Right lobe of liver (tissue), 6 donors: ENCODE data around the gene C2CD3. TPM values are rescaled to one million over a fixed set of nuclear protein-coding genes. Genes with fewer than 3 reads are reported as not detected.

Experiments used
- ATAC-seq, 4 donors: fragments of 200-7000 bp; cut with Tn5 transposase; one replicate each; pipeline ENCODE4 v1.9.1; 2020; ENCODE audit warnings: mild to moderate bottlenecking in 4 of 4, moderate library complexity in 4 of 4
- DNase-seq, 3 donors: peaks; one replicate each; pipeline ENCODE4 v3.0.0-alpha.2; 2020
- H3K27ac ChIP-seq, 3 donors: fragments of 200-600 bp; one replicate each; pipeline ENCODE4 v1.8.0; 2022
- H3K27me3 ChIP-seq, 2 donors: fragments of 200-600 bp; one replicate each; pipeline ENCODE4 v1.8.0; 2022
- H3K36me3 ChIP-seq, 4 donors: fragments of 200-600 bp; sonication (generic) in 1 of 4; one replicate each; pipeline versions ENCODE4 v1.5.1 to v1.8.0; 2017 to 2022; ENCODE audit warnings: control low read depth in 1 of 4
- H3K4me1 ChIP-seq, 4 donors: fragments of 200-600 bp; sonication (generic) in 1 of 4; one replicate each; pipeline versions ENCODE4 v1.5.1 to v1.8.0; 2017 to 2022; ENCODE audit warnings: control low read depth in 1 of 4
- H3K4me3 ChIP-seq, 3 donors: fragments of 200-600 bp; one replicate each; pipeline ENCODE4 v1.8.0; 2022
- H3K9me3 ChIP-seq, 4 donors: fragments of 200-600 bp; sonication (generic) in 1 of 4; one replicate each; pipeline versions ENCODE4 v1.5.1 to v1.8.0; 2017 to 2022; ENCODE audit warnings: control low read depth in 1 of 4
- CTCF ChIP-seq, 4 donors: fragments of 200-600 bp in 3 of 4; fragments of 450-650 bp in 1 of 4; IDR thresholded peaks; one replicate each; pipeline versions ENCODE4 v1.5.1 to v1.8.0; 2016 to 2022; ENCODE audit warnings: antibody characterized with exemption in 4 of 4, mild to moderate bottlenecking in 2 of 4
- POLR2A ChIP-seq: fragments of 450-650 bp; IDR thresholded peaks from one replicate; pipeline ENCODE4 v1.6.1; 2017; ENCODE audit warnings: antibody characterized with exemption, mild to moderate bottlenecking
- WGBS: methylation state at CpG from one replicate; pipeline ENCODE4 v1.1.6; 2018; ENCODE audit warnings: low coverage, low lambda C conversion rate; ENCODE audit not compliant: insufficient coverage; ENCODE audit errors: missing lambda C conversion rate; 5-methylcytosine and 5-hydroxymethylcytosine counted together
- intact Hi-C, 2 donors: fragments of 100-400 bp; cut with DNase I; formaldehyde crosslinking; loops; one replicate each; pipeline versions ENCODE4 v1.11.2 to v1.14.1; 2022
- small RNA-seq, 2 experiments: library from RNA; depleted of rRNA; stranded (forward); fragments of <200 nt; gene quantifications; one replicate each; pipeline ENCODE3, GENCODE V24; 2016
- total RNA-seq, 6 experiments: library from RNA; depleted of rRNA in 2 of 6; stranded (reverse); fragments of >200 nt in 2 of 6; fragmentation: NEBNext Ultra II Directional in 3 of 6; extraction: Animal tissue kit (Norgen Biotek cat#: 25700) in 3 of 6; gene quantifications; one replicate each; pipeline versions ENCODE4 v1.1.0 to v1.2.4, GENCODE V29; 2016 to 2023
- donor health status: DM: no; HTN: yes; CAD: no.
- donor health status: DM: no; HTN: no; CAD: no.
- donor health status: DM: no; HTN: no; CAD: no.
- donor health status: DM: no; HTN: yes; CAD: no.
- donor health status: DM: no; HTN: yes; CAD: no.

The C2CD3 gene
- total RNA-seq, 6 experiments from 2014 or later, result 4.8 to 9.6 (median 7.4) TPM

GRCh38 chr11:73968356-73968966, 202.3 kb downstream of the C2CD3 start:
- Histone ChIP-seq H3K9me3 (no peaks in the 10 kb centered on the region), H3K4me1 (no peaks in the 10 kb centered on the region), H3K4me3 (no peak overlapping the region), H3K36me3 (no peaks in the 10 kb centered on the region), H3K27ac (no peak overlapping the region), H3K27me3 (no peaks in the 10 kb centered on the region)
- peak in 1 of 3 donors; percentile 7 for DNase-seq
- 90% methylated on average over 9 of the region's 15 CpGs for WGBS
- intact Hi-C loops, result no loop called here
- no peak for ATAC-seq
- TF ChIP-seq POLR2A (no peak), CTCF (IDR thresholded peaks at IDR 0.05) (no peak)

GRCh38 chr11:73965764-73966121, 205.1 kb downstream of the C2CD3 start:
- no peak overlapping the region for H3K27ac ChIP-seq
- ATAC-seq (no peak), DNase-seq (no peak)
- WGBS, result 14% methylated on average over 1 of the region's 2 CpGs
- H3K36me3 ChIP-seq, result no peaks in the 10 kb centered on the region
- no peak overlapping the region for H3K4me3 ChIP-seq
- intact Hi-C loops, result no loop called here
- H3K27me3 ChIP-seq, result no peaks in the 10 kb centered on the region
- TF ChIP-seq POLR2A (no peak), CTCF (IDR thresholded peaks at IDR 0.05) (no peak)
- no peaks in the 10 kb centered on the region for H3K4me1 ChIP-seq
- H3K9me3 ChIP-seq, result no peaks in the 10 kb centered on the region

DNA sequence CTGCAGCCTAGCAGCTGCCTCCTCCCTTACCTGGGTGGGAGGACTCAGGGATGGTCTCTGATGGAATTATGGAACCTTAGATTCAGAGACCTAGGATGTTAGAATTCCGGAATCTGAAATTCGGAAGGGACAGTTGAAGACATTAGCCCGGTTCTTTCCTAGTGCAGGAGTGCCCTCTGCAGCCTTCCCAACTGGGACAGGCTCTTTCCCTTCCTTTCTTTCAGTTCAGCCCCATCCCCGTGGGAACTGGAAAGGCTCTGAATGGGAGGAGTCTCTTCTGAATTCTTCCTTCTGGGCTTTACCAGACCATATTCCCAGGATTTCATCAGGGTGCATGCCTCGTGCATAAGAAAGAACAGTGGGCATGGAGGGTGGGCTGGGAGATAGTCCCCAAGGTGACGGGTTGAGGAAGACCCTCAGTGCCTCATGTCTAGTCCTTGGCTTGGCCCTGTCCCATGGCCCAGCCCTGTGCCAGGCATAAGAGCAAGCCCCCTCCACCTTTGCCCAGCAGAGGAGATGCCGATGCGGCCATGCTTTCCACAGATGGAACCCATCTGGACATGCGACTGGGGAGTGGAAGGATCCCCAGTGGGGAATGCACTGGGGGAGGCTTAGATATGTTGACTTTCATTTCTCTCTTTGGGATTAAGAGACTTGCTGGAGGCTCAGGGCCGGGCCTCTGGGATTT, 205.6 kb downstream of the C2CD3 start:
- WGBS, result 80% methylated on average over 6 of the region's 10 CpGs
- DNase-seq (peak in 1 of 3 donors; percentile 46), ATAC-seq (no peak)

DNA sequence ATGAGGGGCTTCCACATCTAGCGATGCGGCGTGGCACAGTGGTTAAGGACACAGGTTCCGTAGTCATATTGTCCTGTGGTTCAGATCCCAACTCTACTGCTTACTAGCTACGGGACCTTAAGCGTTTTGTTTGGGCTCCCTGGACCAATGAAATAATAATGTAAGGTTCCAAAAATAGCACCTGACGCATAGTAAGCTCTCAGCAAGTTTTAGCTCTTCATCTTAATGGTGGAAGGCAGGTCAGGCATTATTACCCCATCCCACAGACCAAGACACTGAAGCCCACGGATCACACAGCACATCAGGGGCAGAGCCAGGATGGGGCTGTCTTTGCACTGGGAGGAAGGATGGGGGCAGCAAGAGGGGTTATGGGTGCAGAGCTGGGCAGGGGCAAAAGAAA, 206.9 kb downstream of the C2CD3 start:
- DNase-seq, result peak in 1 of 3 donors; percentile 12
- H3K36me3 ChIP-seq, result no peaks in the 10 kb centered on the region
- no peaks in the 10 kb centered on the region for H3K9me3 ChIP-seq
- H3K4me1 ChIP-seq, result no peaks in the 10 kb centered on the region
- no peak for ATAC-seq
- TF ChIP-seq CTCF (IDR thresholded peaks at IDR 0.05) (no peak), POLR2A (no peak)
- WGBS, result 63% methylated on average over 7 of the region's 8 CpGs
- H3K4me3 ChIP-seq, result no peak overlapping the region
- intact Hi-C loops, result no loop called here
- H3K27ac ChIP-seq, result no peak overlapping the region
- H3K27me3 ChIP-seq, result no peaks in the 10 kb centered on the region

More for the DNA sequence above, 205.6 kb downstream of the C2CD3 start:
- Histone ChIP-seq H3K36me3 (no peaks in the 10 kb centered on the region), H3K4me3 (no peak overlapping the region), H3K9me3 (no peaks in the 10 kb centered on the region), H3K4me1 (no peaks in the 10 kb centered on the region), H3K27ac (no peak overlapping the region), H3K27me3 (no peaks in the 10 kb centered on the region)
- intact Hi-C loops, result no loop called here
- TF ChIP-seq POLR2A, result no peak
- no peak for TF ChIP-seq CTCF (IDR thresholded peaks at IDR 0.05)

Small RNAs within 50 kb of the gene (small RNA-seq; reads per million reads assigned to genes)
- 0 reads per million in 2 experiments for gene AP002392.1

Other genes with a start within 250 kb of the C2CD3 start
- gene DNAJB13, start 220.0 kb downstream of the C2CD3 start, total RNA-seq, result not detected
- gene UCP2, start 188.2 kb downstream of the C2CD3 start, total RNA-seq, result 10 to 100 TPM in 1 of 6 experiments, 1 to 10 TPM in 5; 5.2 to 41.3 (median 8.7) TPM
- 1 to 10 TPM in 2 of 6 experiments, under 1 TPM in 4; 0.20 to 1.5 (median 0.42) TPM for gene UCP3, start 161.9 kb downstream of the C2CD3 start, total RNA-seq
- gene PPME1, start 287 bp upstream of the C2CD3 start, total RNA-seq, result 10 to 100 TPM in 5 of 6 experiments, 1 to 10 TPM in 1; 8.9 to 18.9 (median 13.0) TPM
- 1 to 10 TPM in 2 of 6 experiments, under 1 TPM in 3, not detected in 1; 0.12 to 2.1 (median 0.78) TPM for gene P4HA3, start 140.6 kb upstream of the C2CD3 start, total RNA-seq
- gene PGM2L1, start 227.4 kb upstream of the C2CD3 start, total RNA-seq, result 1 to 10 TPM in 4 of 6 experiments, under 1 TPM in 2; 0.92 to 2.0 (median 1.2) TPM